ENCODE results near the gene NYAP2.

NYAP2 gene

GRCh38 chr2:225608136-225608535 is 208.6 kb downstream of the NYAP2 start:
- TF ChIP-seq, protein P1, sequence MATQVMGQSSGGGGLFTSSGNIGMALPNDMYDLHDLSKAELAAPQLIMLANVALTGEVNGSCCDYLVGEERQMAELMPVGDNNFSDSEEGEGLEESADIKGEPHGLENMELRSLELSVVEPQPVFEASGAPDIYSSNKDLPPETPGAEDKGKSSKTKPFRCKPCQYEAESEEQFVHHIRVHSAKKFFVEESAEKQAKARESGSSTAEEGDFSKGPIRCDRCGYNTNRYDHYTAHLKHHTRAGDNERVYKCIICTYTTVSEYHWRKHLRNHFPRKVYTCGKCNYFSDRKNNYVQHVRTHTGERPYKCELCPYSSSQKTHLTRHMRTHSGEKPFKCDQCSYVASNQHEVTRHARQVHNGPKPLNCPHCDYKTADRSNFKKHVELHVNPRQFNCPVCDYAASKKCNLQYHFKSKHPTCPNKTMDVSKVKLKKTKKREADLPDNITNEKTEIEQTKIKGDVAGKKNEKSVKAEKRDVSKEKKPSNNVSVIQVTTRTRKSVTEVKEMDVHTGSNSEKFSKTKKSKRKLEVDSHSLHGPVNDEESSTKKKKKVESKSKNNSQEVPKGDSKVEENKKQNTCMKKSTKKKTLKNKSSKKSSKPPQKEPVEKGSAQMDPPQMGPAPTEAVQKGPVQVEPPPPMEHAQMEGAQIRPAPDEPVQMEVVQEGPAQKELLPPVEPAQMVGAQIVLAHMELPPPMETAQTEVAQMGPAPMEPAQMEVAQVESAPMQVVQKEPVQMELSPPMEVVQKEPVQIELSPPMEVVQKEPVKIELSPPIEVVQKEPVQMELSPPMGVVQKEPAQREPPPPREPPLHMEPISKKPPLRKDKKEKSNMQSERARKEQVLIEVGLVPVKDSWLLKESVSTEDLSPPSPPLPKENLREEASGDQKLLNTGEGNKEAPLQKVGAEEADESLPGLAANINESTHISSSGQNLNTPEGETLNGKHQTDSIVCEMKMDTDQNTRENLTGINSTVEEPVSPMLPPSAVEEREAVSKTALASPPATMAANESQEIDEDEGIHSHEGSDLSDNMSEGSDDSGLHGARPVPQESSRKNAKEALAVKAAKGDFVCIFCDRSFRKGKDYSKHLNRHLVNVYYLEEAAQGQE (IDR thresholded peaks at IDR 0.05; ENCODE audit: low read depth) = no peak
- TF ChIP-seq EGR1 (IDR thresholded peaks at IDR 0.05) (no peak), NFIC (IDR thresholded peaks at IDR 0.05) (no peak), ZBTB7A (IDR thresholded peaks at IDR 0.05; ENCODE audit: low read depth) (no peak), FOXM1 (IDR thresholded peaks at IDR 0.05; ENCODE audit: borderline replicate concordance, low read depth) (no peak), YY1 (IDR thresholded peaks at IDR 0.05; ENCODE audit: low read depth) (no peak), TEAD4 (IDR thresholded peaks at IDR 0.05) (no peak), TCF12 (IDR thresholded peaks at IDR 0.05; ENCODE audit: low read depth) (no peak), CEBPB (IDR thresholded peaks at IDR 0.05) (no peak)
- TF ChIP-seq, protein P2, sequence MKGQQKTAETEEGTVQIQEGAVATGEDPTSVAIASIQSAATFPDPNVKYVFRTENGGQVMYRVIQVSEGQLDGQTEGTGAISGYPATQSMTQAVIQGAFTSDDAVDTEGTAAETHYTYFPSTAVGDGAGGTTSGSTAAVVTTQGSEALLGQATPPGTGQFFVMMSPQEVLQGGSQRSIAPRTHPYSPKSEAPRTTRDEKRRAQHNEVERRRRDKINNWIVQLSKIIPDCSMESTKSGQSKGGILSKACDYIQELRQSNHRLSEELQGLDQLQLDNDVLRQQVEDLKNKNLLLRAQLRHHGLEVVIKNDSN (IDR thresholded peaks at IDR 0.05) = no peak
- TF ChIP-seq, protein P3, sequence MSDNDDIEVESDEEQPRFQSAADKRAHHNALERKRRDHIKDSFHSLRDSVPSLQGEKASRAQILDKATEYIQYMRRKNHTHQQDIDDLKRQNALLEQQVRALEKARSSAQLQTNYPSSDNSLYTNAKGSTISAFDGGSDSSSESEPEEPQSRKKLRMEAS (IDR thresholded peaks at IDR 0.05) = no peak

DNA sequence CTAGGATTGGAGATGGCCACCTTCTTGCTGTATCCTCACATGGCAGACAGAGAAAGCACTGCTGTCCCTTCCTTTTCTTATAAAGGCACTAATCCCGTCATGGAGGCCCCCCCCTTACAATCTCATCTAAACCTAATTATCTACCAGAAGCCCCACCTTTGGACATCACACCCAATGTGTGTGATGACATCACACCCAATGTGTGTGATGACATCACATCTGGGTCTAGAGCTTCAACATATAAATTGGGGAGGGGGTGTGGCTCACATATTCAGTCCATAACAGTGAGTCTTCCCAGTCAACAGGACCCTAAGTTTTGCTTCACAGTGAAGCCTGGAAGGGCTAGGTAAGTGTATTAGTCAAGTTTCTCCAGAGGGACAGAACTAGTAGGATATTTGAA is 213.1 kb downstream of the NYAP2 start:
- TF ChIP-seq ZBTB7A (IDR thresholded peaks at IDR 0.05; ENCODE audit: low read depth) = no peak
- no peak for TF ChIP-seq YY1 (IDR thresholded peaks at IDR 0.05; ENCODE audit: low read depth)
- no peak for TF ChIP-seq RAD21 (IDR thresholded peaks at IDR 0.05; ENCODE audit: low read depth)

GRCh38 chr2:225614915-225615314 is 215.4 kb downstream of the NYAP2 start:
- TF ChIP-seq CREB1 (IDR thresholded peaks at IDR 0.05; ENCODE audit: low read depth) (no peak), TCF12 (IDR thresholded peaks at IDR 0.05; ENCODE audit: low read depth) (no peak), YY1 (IDR thresholded peaks at IDR 0.05; ENCODE audit: low read depth) (no peak), ZBTB7A (IDR thresholded peaks at IDR 0.05; ENCODE audit: low read depth) (no peak), EP300 (IDR thresholded peaks at IDR 0.05; ENCODE audit: borderline replicate concordance) (no peak), FOXM1 (IDR thresholded peaks at IDR 0.05; ENCODE audit: borderline replicate concordance, low read depth) (no peak), TAF1 (IDR thresholded peaks at IDR 0.05; ENCODE audit: low read depth) (no peak), NFIC (IDR thresholded peaks at IDR 0.05) (no peak), CEBPB (IDR thresholded peaks at IDR 0.05) (no peak), TEAD4 (IDR thresholded peaks at IDR 0.05) (no peak), EGR1 (IDR thresholded peaks at IDR 0.05) (no peak), RAD21 (IDR thresholded peaks at IDR 0.05; ENCODE audit: low read depth) (no peak)
- TF ChIP-seq, protein P2 (IDR thresholded peaks at IDR 0.05) = no peak
- TF ChIP-seq, protein P1 (IDR thresholded peaks at IDR 0.05; ENCODE audit: low read depth) = no peak
- TF ChIP-seq, protein P3 (IDR thresholded peaks at IDR 0.05) = no peak

GRCh38 chr2:225615514-225615913 is 216.0 kb downstream of the NYAP2 start:
- TF ChIP-seq, protein P2 (IDR thresholded peaks at IDR 0.05) = no peak
- no peak for TF ChIP-seq RAD21 (IDR thresholded peaks at IDR 0.05; ENCODE audit: low read depth)
- TF ChIP-seq TCF12 (IDR thresholded peaks at IDR 0.05; ENCODE audit: low read depth) = no peak

GRCh38 chr2:225616372-225616771 is 216.9 kb downstream of the NYAP2 start:
- TF ChIP-seq YY1 (IDR thresholded peaks at IDR 0.05; ENCODE audit: low read depth) = no peak
- no peak for TF ChIP-seq TEAD4 (IDR thresholded peaks at IDR 0.05)
- TF ChIP-seq, protein P2 (IDR thresholded peaks at IDR 0.05) = no peak
- TF ChIP-seq NFIC (IDR thresholded peaks at IDR 0.05) = no peak
- TF ChIP-seq CEBPB (IDR thresholded peaks at IDR 0.05) = no peak
- TF ChIP-seq, protein P1 (IDR thresholded peaks at IDR 0.05; ENCODE audit: low read depth) = no peak
- TF ChIP-seq TCF12 (IDR thresholded peaks at IDR 0.05; ENCODE audit: low read depth) = no peak
- TF ChIP-seq TAF1 (IDR thresholded peaks at IDR 0.05; ENCODE audit: low read depth) = no peak
- TF ChIP-seq EGR1 (IDR thresholded peaks at IDR 0.05) = no peak
- TF ChIP-seq ZBTB7A (IDR thresholded peaks at IDR 0.05; ENCODE audit: low read depth) = no peak
- no peak for TF ChIP-seq RAD21 (IDR thresholded peaks at IDR 0.05; ENCODE audit: low read depth)
- TF ChIP-seq EP300 (IDR thresholded peaks at IDR 0.05; ENCODE audit: borderline replicate concordance) = no peak
- TF ChIP-seq CREB1 (IDR thresholded peaks at IDR 0.05; ENCODE audit: low read depth) = no peak

Data from Ishikawa (cell line).